Activated B cell treated with CpG ODN at 0.5 μM for 24 hours (primary cell): ENCODE data around the gene VEPH1. TPM values are rescaled to one million over a fixed set of nuclear protein-coding genes. Genes with fewer than 3 reads are reported as not detected.

Experiments used
- ATAC-seq: fragments of 200-7000 bp; cut with Tn5 transposase; one replicate; pipeline ENCODE4 v1.10.0; 2021; ENCODE audit warnings: low read depth, mild to moderate bottlenecking, moderate library complexity
- CTCF ChIA-PET: fragments of 350-600 bp; sonication (Branson Sonifier 250); formaldehyde crosslinking; loops from one replicate; lab custom pipeline; 2021; ENCODE audit warnings: antibody characterized with exemption; lab: Charles Lee
- POLR2A ChIA-PET: fragments of 350-600 bp; sonication (Branson Sonifier 250); formaldehyde crosslinking; loops from one replicate; lab custom pipeline; 2021; ENCODE audit warnings: antibody characterized with exemption; lab: Charles Lee
- DNase-seq: peaks from one replicate; pipeline ENCODE4 v3.0.0; 2022
- H3K27ac Mint-ChIP-seq: one replicate; pipeline ENCODE4 v1.8.0; 2020; ENCODE audit warnings: mixed read lengths
- H3K27me3 Mint-ChIP-seq: one replicate; pipeline ENCODE4 v1.8.0; 2021; ENCODE audit warnings: mixed read lengths
- H3K36me3 Mint-ChIP-seq: one replicate; pipeline ENCODE4 v1.8.0; 2021; ENCODE audit warnings: low read depth, mixed read lengths
- H3K4me1 Mint-ChIP-seq: one replicate; pipeline ENCODE4 v1.8.0; 2021; ENCODE audit warnings: mixed read lengths
- H3K4me3 Mint-ChIP-seq: one replicate; pipeline ENCODE4 v1.8.0; 2020; ENCODE audit warnings: mild to moderate bottlenecking, mixed read lengths
- H3K9me3 Mint-ChIP-seq: one replicate; pipeline ENCODE4 v1.8.0; 2020; ENCODE audit warnings: mixed read lengths
- CTCF ChIP-seq: fragments of 200-600 bp; IDR thresholded peaks from one replicate; pipeline ENCODE4 v1.8.0; 2022; ENCODE audit warnings: antibody characterized with exemption, mild to moderate bottlenecking
- intact Hi-C: fragments of 100-400 bp; cut with micrococcal nuclease; formaldehyde crosslinking; loops from one replicate; pipeline ENCODE4 v1.15.1; 2024
- total RNA-seq: library from RNA; stranded (reverse); gene quantifications from 2 replicates; pipeline ENCODE4 v1.2.3, GENCODE V29; 2022

VEPH1 gene
- total RNA-seq, 1 donor from 2014 or later: not detected

- TF ChIP-seq CTCF: no peak
- H3K36me3 Mint-ChIP-seq: no peaks in the 10 kb centered on the region
- DNase-seq (no peak), ATAC-seq (no peak)
- H3K27ac Mint-ChIP-seq: no peak overlapping the region
- no peaks in the 10 kb centered on the region for H3K4me1 Mint-ChIP-seq
- POLR2A ChIA-PET: no interaction called here
- CTCF ChIA-PET: no interaction called here
- intact Hi-C loops: no loop called here
- no peak overlapping the region for H3K4me3 Mint-ChIP-seq
- H3K27me3 Mint-ChIP-seq: no peaks in the 10 kb centered on the region
- H3K9me3 Mint-ChIP-seq: no peaks in the 10 kb centered on the region
Observed at GRCh38 chr3:157268026-157268425, 235.2 kb downstream of the VEPH1 start.

GRCh38 chr3:157265931-157266330 lies 237.3 kb downstream of the VEPH1 start:
- no peak for DNase-seq
- ChIA-PET CTCF (no interaction called here), POLR2A (no interaction called here)
- H3K9me3 Mint-ChIP-seq: no peaks in the 10 kb centered on the region
- no peaks in the 10 kb centered on the region for H3K27me3 Mint-ChIP-seq
- intact Hi-C loops: no loop called here
- TF ChIP-seq CTCF: no peak
- no peaks in the 10 kb centered on the region for H3K36me3 Mint-ChIP-seq
- ATAC-seq: no peak
- H3K27ac Mint-ChIP-seq: no peak overlapping the region
- no peak overlapping the region for H3K4me3 Mint-ChIP-seq
- no peaks in the 10 kb centered on the region for H3K4me1 Mint-ChIP-seq

GRCh38 chr3:157263027-157263426 lies 240.2 kb downstream of the VEPH1 start:
- Mint-ChIP-seq H3K27ac (no peak overlapping the region), H3K4me3 (no peak overlapping the region), H3K9me3 (no peaks in the 10 kb centered on the region), H3K27me3 (no peaks in the 10 kb centered on the region), H3K4me1 (no peaks in the 10 kb centered on the region), H3K36me3 (no peaks in the 10 kb centered on the region)
- no peak for TF ChIP-seq CTCF
- ChIA-PET POLR2A (no interaction called here), CTCF (no interaction called here)
- DNase-seq (no peak), ATAC-seq (no peak)
- intact Hi-C loops: no loop called here

- DNase-seq (no peak), ATAC-seq (no peak)
- POLR2A ChIA-PET: no interaction called here
- Mint-ChIP-seq H3K9me3 (no peaks in the 10 kb centered on the region), H3K4me3 (no peak overlapping the region), H3K27ac (no peak overlapping the region), H3K36me3 (no peaks in the 10 kb centered on the region), H3K4me1 (no peaks in the 10 kb centered on the region), H3K27me3 (no peaks in the 10 kb centered on the region)
- no peak for TF ChIP-seq CTCF
- intact Hi-C loops: no loop called here
- CTCF ChIA-PET: no interaction called here
Observed at GRCh38 chr3:157261000-157261399, 242.2 kb downstream of the VEPH1 start.

GRCh38 chr3:157259825-157260224 lies 243.4 kb downstream of the VEPH1 start:
- Mint-ChIP-seq H3K9me3 (no peaks in the 10 kb centered on the region), H3K4me3 (no peak overlapping the region), H3K27me3 (no peaks in the 10 kb centered on the region), H3K4me1 (no peaks in the 10 kb centered on the region), H3K27ac (no peak overlapping the region), H3K36me3 (no peaks in the 10 kb centered on the region)
- ATAC-seq: no peak
- no peak for DNase-seq
- intact Hi-C loops: no loop called here
- TF ChIP-seq CTCF: no peak
- ChIA-PET POLR2A (no interaction called here), CTCF (no interaction called here)
